ENCODE results near the gene FAM168A.
A peak's percentile ranks its signal among the peaks of the same experiment; 100 is the strongest.

Gene FAM168A

GRCh38 chr11:73597956-73598718, at the start of gene FAM168A:
TSS of gene FAM168A (minus strand) at chr11:73598112. CDS start at chr11:73468474, 129,638 bp downstream.
- peak within 1 kb of the TSS; percentile 78 for H3K4me3 ChIP-seq (ENCODE audit: low read depth, low read length)
- DNase-seq (ENCODE audit: low read depth) = peak; percentile 95

GRCh38 chr11:73647459-73648100, 49.7 kb upstream of the FAM168A start:
- peak overlapping the region; percentile 16 for H3K4me3 ChIP-seq (ENCODE audit: low read depth, low read length)
- DNase-seq (ENCODE audit: low read depth) = peak; percentile 29

GRCh38 chr11:73645972-73646631, 48.2 kb upstream of the FAM168A start, which contains the start of gene PLEKHB1:
TSS of gene PLEKHB1 (plus strand) at chr11:73646581. CDS start at chr11:73646609, 28 bp downstream.
- H3K4me3 ChIP-seq (ENCODE audit: low read depth, low read length) = no peak within 1 kb of the TSS
- no peak for DNase-seq (ENCODE audit: low read depth)

GRCh38 chr11:73645121-73645969, 47.4 kb upstream of the FAM168A start:
- DNase-seq (ENCODE audit: low read depth) = no peak
- H3K4me3 ChIP-seq (ENCODE audit: low read depth, low read length) = no peak overlapping the region

- H3K4me3 ChIP-seq (ENCODE audit: low read depth, low read length) = no peak overlapping the region
- DNase-seq (ENCODE audit: low read depth) = no peak
Observed at GRCh38 chr11:73641668-73642067, 43.8 kb upstream of the FAM168A start.

GRCh38 chr11:73640592-73640991, 42.7 kb upstream of the FAM168A start:
- DNase-seq (ENCODE audit: low read depth) = no peak
- H3K4me3 ChIP-seq (ENCODE audit: low read depth, low read length) = no peak overlapping the region

- DNase-seq (ENCODE audit: low read depth) = no peak
- H3K4me3 ChIP-seq (ENCODE audit: low read depth, low read length) = no peak overlapping the region
Observed at GRCh38 chr11:73637012-73637411, 39.1 kb upstream of the FAM168A start.

- no peak overlapping the region for H3K4me3 ChIP-seq (ENCODE audit: low read depth, low read length)
- no peak for DNase-seq (ENCODE audit: low read depth)
Observed at GRCh38 chr11:73636249-73636648, 38.3 kb upstream of the FAM168A start.

- no peak overlapping the region for H3K4me3 ChIP-seq (ENCODE audit: low read depth, low read length)
Observed at GRCh38 chr11:73635721-73636120, 37.8 kb upstream of the FAM168A start.

GRCh38 chr11:73633999-73634398, 36.1 kb upstream of the FAM168A start:
- no peak for DNase-seq (ENCODE audit: low read depth)
- no peak overlapping the region for H3K4me3 ChIP-seq (ENCODE audit: low read depth, low read length)

More at GRCh38 chr11:73635721-73636120, 37.8 kb upstream of the FAM168A start:
- DNase-seq (ENCODE audit: low read depth) = no peak

- DNase-seq (ENCODE audit: low read depth) = no peak
- H3K4me3 ChIP-seq (ENCODE audit: low read depth, low read length) = no peak overlapping the region
Observed at GRCh38 chr11:73632996-73633395, 35.1 kb upstream of the FAM168A start.

- DNase-seq (ENCODE audit: low read depth) = no peak
- no peak overlapping the region for H3K4me3 ChIP-seq (ENCODE audit: low read depth, low read length)
Observed at GRCh38 chr11:73629907-73630306, 32.0 kb upstream of the FAM168A start.

- DNase-seq (ENCODE audit: low read depth) = peak; percentile 4
- H3K4me3 ChIP-seq (ENCODE audit: low read depth, low read length) = peak overlapping the region; percentile 23
Observed at GRCh38 chr11:73625696-73626318, 27.9 kb upstream of the FAM168A start.

GRCh38 chr11:73623686-73624085, 25.8 kb upstream of the FAM168A start:
- DNase-seq (ENCODE audit: low read depth) = no peak
- no peak overlapping the region for H3K4me3 ChIP-seq (ENCODE audit: low read depth, low read length)

GRCh38 chr11:73622926-73623593, 25.1 kb upstream of the FAM168A start:
- DNase-seq (ENCODE audit: low read depth) = no peak
- H3K4me3 ChIP-seq (ENCODE audit: low read depth, low read length) = no peak overlapping the region

- no peak overlapping the region for H3K4me3 ChIP-seq (ENCODE audit: low read depth, low read length)
- DNase-seq (ENCODE audit: low read depth) = no peak
Observed at GRCh38 chr11:73614591-73614990, 16.7 kb upstream of the FAM168A start.

GRCh38 chr11:73612601-73613140, 14.8 kb upstream of the FAM168A start:
- no peak overlapping the region for H3K4me3 ChIP-seq (ENCODE audit: low read depth, low read length)
- DNase-seq (ENCODE audit: low read depth) = no peak

GRCh38 chr11:73598719-73599379, 937 bp upstream of the FAM168A start:
- DNase-seq (ENCODE audit: low read depth) = no peak
- H3K4me3 ChIP-seq (ENCODE audit: low read depth, low read length) = peak overlapping the region; percentile 78
